Nephron (organoid): ENCODE results near the gene PIAS2.

ENCODE experiments used
- H3K27ac Mint-ChIP-seq, 3 experiments: 2 replicates each; pipeline ENCODE4 v1.8.0; 2020; ENCODE audit warnings: mixed read lengths in 3 of 3, mild to moderate bottlenecking in 2 of 3, moderate library complexity in 1 of 3
- H3K27me3 Mint-ChIP-seq: 2 replicates; pipeline ENCODE4 v1.8.0; 2021; ENCODE audit warnings: low read depth, mild to moderate bottlenecking, moderate library complexity, mixed read lengths
- H3K36me3 Mint-ChIP-seq: 2 replicates; pipeline ENCODE4 v1.8.0; 2020; ENCODE audit warnings: low read depth, mixed read lengths
- H3K4me1 Mint-ChIP-seq: 2 replicates; pipeline ENCODE4 v1.8.0; 2020; ENCODE audit warnings: mixed read lengths
- H3K4me3 Mint-ChIP-seq, 3 experiments: 2 replicates each; pipeline ENCODE4 v1.8.0; 2020; ENCODE audit warnings: mild to moderate bottlenecking in 3 of 3, mixed read lengths in 3 of 3, moderate library complexity in 2 of 3
- H3K9me3 Mint-ChIP-seq: 2 replicates; pipeline ENCODE4 v1.8.0; 2020; ENCODE audit warnings: mixed read lengths
- CTCF ChIP-seq, 3 experiments: fragments of 200-600 bp; sonication (generic); IDR thresholded peaks; one replicate each; pipeline ENCODE4 v1.5.0; 2021; ENCODE audit warnings: antibody characterized with exemption in 3 of 3; ENCODE audit not compliant: unreplicated experiment in 3 of 3

PIAS2 gene

DNA sequence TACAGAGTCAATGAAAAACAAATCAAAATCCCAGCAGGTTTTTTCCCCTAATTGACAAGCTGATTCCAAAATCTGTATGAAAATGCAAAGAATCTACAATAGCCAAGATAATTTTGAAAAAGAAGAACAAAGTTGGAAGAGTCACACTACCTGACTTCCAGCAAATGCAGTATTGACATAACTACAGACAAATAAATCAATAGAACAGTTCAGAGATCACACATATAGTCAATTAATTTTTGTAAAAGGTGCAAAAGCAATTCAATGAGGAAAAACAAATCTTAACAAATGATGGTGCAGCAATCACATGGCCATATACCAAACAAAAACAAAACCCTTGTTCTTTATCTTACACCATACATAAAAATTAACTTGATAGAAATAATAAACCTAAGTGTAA, 85.9 kb downstream of the PIAS2 start:
- Mint-ChIP-seq H3K27me3 (no peaks in the 10 kb centered on the region), H3K4me3 (no peak overlapping the region), H3K36me3 (peaks cover 57% of the 10 kb centered on the region), H3K27ac (no peak overlapping the region), H3K4me1 (no peaks in the 10 kb centered on the region), H3K9me3 (no peaks in the 10 kb centered on the region)
- no peak for TF ChIP-seq CTCF (IDR thresholded peaks at IDR 0.05; ENCODE audit: unreplicated experiment in 3 of 3)

GRCh38 chr18:46830633-46831032, 86.7 kb downstream of the PIAS2 start:
- H3K27me3 Mint-ChIP-seq: no peaks in the 10 kb centered on the region

GRCh38 chr18:46829947-46830346, 87.4 kb downstream of the PIAS2 start:
- Mint-ChIP-seq H3K9me3 (no peaks in the 10 kb centered on the region), H3K4me1 (no peaks in the 10 kb centered on the region), H3K27ac (no peak overlapping the region), H3K27me3 (no peaks in the 10 kb centered on the region), H3K4me3 (no peak overlapping the region), H3K36me3 (peaks cover 52% of the 10 kb centered on the region)
- TF ChIP-seq CTCF (IDR thresholded peaks at IDR 0.05; ENCODE audit: unreplicated experiment in 3 of 3): no peak

More at GRCh38 chr18:46830633-46831032, 86.7 kb downstream of the PIAS2 start:
- no peaks in the 10 kb centered on the region for H3K4me1 Mint-ChIP-seq
- H3K27ac Mint-ChIP-seq: no peak overlapping the region
- no peak overlapping the region for H3K4me3 Mint-ChIP-seq
- H3K36me3 Mint-ChIP-seq: peaks cover 57% of the 10 kb centered on the region
- H3K9me3 Mint-ChIP-seq: no peaks in the 10 kb centered on the region
- no peak for TF ChIP-seq CTCF (IDR thresholded peaks at IDR 0.05; ENCODE audit: unreplicated experiment in 3 of 3)

- TF ChIP-seq CTCF (IDR thresholded peaks at IDR 0.05; ENCODE audit: unreplicated experiment in 3 of 3): no peak
- Mint-ChIP-seq H3K36me3 (peaks cover 48% of the 10 kb centered on the region), H3K9me3 (no peaks in the 10 kb centered on the region)
Measured at GRCh38 chr18:46829531-46829930, 87.8 kb downstream of the PIAS2 start.

GRCh38 chr18:46821856-46822711, 95.2 kb downstream of the PIAS2 start:
- H3K27ac Mint-ChIP-seq: no peak overlapping the region
- no peak for TF ChIP-seq CTCF (IDR thresholded peaks at IDR 0.05; ENCODE audit: unreplicated experiment in 3 of 3)
- H3K4me3 Mint-ChIP-seq: no peak overlapping the region
- H3K4me1 Mint-ChIP-seq: no peaks in the 10 kb centered on the region
- H3K36me3 Mint-ChIP-seq: peaks cover 21% of the 10 kb centered on the region
- H3K27me3 Mint-ChIP-seq: no peaks in the 10 kb centered on the region
- H3K9me3 Mint-ChIP-seq: no peaks in the 10 kb centered on the region

More at GRCh38 chr18:46829531-46829930, 87.8 kb downstream of the PIAS2 start:
- no peaks in the 10 kb centered on the region for H3K4me1 Mint-ChIP-seq
- H3K27ac Mint-ChIP-seq: no peak overlapping the region
- H3K4me3 Mint-ChIP-seq: no peak overlapping the region
- H3K27me3 Mint-ChIP-seq: no peaks in the 10 kb centered on the region

- TF ChIP-seq CTCF (IDR thresholded peaks at IDR 0.05; ENCODE audit: unreplicated experiment in 3 of 3): no peak
- Mint-ChIP-seq H3K9me3 (no peaks in the 10 kb centered on the region), H3K4me3 (no peak overlapping the region)
Measured at GRCh38 chr18:46820863-46821262, 96.4 kb downstream of the PIAS2 start.

More at GRCh38 chr18:46820863-46821262, 96.4 kb downstream of the PIAS2 start:
- Mint-ChIP-seq H3K4me1 (no peaks in the 10 kb centered on the region), H3K27me3 (no peaks in the 10 kb centered on the region), H3K27ac (no peak overlapping the region), H3K36me3 (peaks cover 16% of the 10 kb centered on the region)
